Measurements from ENCODE around the gene SLC39A10. TPM values are rescaled to one million over a fixed set of nuclear protein-coding genes. Genes with fewer than 3 reads are reported as not detected.
"Not testable (repeated sequence)": the region's sequence is repeated elsewhere in the genome, so short reads cannot be mapped to it uniquely, and the experiment has no call there.

The SLC39A10 gene
- total RNA-seq, 1 experiment from 2014 or later: 167 TPM

- no peak for TF ChIP-seq JAZF1 (CRISPR knock-in tag; IDR thresholded peaks at IDR 0.05)
Measured at GRCh38 chr2:195639959-195640358, 17.1 kb upstream of the SLC39A10 start (continued).

- DNase-seq (ENCODE audit: low spot score): no peak
- POLR2A ChIA-PET: no interaction called here
- peaks cover 37% of the 10 kb centered on the region for H3K4me1 Mint-ChIP-seq
- TF ChIP-seq SP1 (CRISPR knock-in tag; conservative IDR thresholded peaks at IDR 0.05) (no peak), NR3C1 (CRISPR knock-in tag; conservative IDR thresholded peaks at IDR 0.05; ENCODE audit: low read depth) (no peak), JUN (CRISPR knock-in tag; IDR thresholded peaks at IDR 0.05) (no peak), TEAD4 (CRISPR knock-in tag; IDR thresholded peaks at IDR 0.05) (no peak), MAX (CRISPR knock-in tag; IDR thresholded peaks at IDR 0.05) (no peak)
- CTCF ChIA-PET: no interaction called here
- peaks cover 12% of the 10 kb centered on the region for H3K36me3 Mint-ChIP-seq
- H3K27me3 Mint-ChIP-seq (ENCODE audit: low read depth): no peaks in the 10 kb centered on the region; the same call in 1 of the 2 replicates
- peak overlapping the region; percentile 78 for H3K27ac Mint-ChIP-seq
- no peak overlapping the region for H3K4me3 Mint-ChIP-seq
- H3K9me3 Mint-ChIP-seq: peaks cover 4% of the 10 kb centered on the region
- ATAC-seq: no peak
Measured at GRCh38 chr2:195642027-195642678, 14.9 kb upstream of the SLC39A10 start.

- peaks cover 3% of the 10 kb centered on the region for H3K9me3 Mint-ChIP-seq
- TF ChIP-seq ZNF416 (CRISPR knock-in tag; IDR thresholded peaks at IDR 0.05): no peak
- no peak overlapping the region for H3K27ac Mint-ChIP-seq
- ChIA-PET POLR2A (no interaction called here), CTCF (no interaction called here)
- H3K27me3 Mint-ChIP-seq (ENCODE audit: low read depth): no peaks in the 10 kb centered on the region; the same call in 1 of the 2 replicates
- no peak overlapping the region for H3K4me3 Mint-ChIP-seq
- H3K4me1 Mint-ChIP-seq: peaks cover 37% of the 10 kb centered on the region
- no peak for ATAC-seq
- peaks cover 10% of the 10 kb centered on the region for H3K36me3 Mint-ChIP-seq
- no peak for DNase-seq (ENCODE audit: low spot score)
Measured at GRCh38 chr2:195642679-195643068, 14.4 kb upstream of the SLC39A10 start.

- not testable (repeated sequence) for H3K9me3 Mint-ChIP-seq; H3K36me3 Mint-ChIP-seq; DNase-seq (ENCODE audit: low spot score); H3K27me3 Mint-ChIP-seq (ENCODE audit: low read depth); H3K4me3 Mint-ChIP-seq; ATAC-seq; H3K27ac Mint-ChIP-seq
- POLR2A ChIA-PET: interaction anchor here (0.7 kb wide), 1 partner anchor 204 kb away, joined by 3 read pairs; no protein-coding TSS in a partner anchor
- CTCF ChIA-PET: interaction anchor here (0.6 to 1.2 kb wide), 2 partner anchors 16 to 69 kb away, joined by 3 read pairs; no protein-coding TSS in a partner anchor
- H3K4me1 Mint-ChIP-seq: peaks cover 41% of the 10 kb centered on the region
Measured at GRCh38 chr2:195644708-195645107, 12.3 kb upstream of the SLC39A10 start.

- no peak for TF ChIP-seq CREB1 (CRISPR knock-in tag; IDR thresholded peaks at IDR 0.05)
- TF ChIP-seq PRDM15 (CRISPR knock-in tag; IDR thresholded peaks at IDR 0.05): no peak
- Mint-ChIP-seq H3K36me3 (no peaks in the 10 kb centered on the region), H3K27me3 (ENCODE audit: low read depth) (no peaks in the 10 kb centered on the region; the same call in 1 of the 2 replicates), H3K9me3 (no peaks in the 10 kb centered on the region), H3K4me1 (peaks cover 47% of the 10 kb centered on the region), H3K27ac (no peak overlapping the region; the same call in 1 of the 2 replicates), H3K4me3 (no peak overlapping the region)
- ChIA-PET CTCF (interaction anchor here (1.2 to 1.9 kb wide), 2 partner anchors 11 to 423 kb away, joined by 3 to 7 read pairs; partner anchors contain the start of genes DNAH7 and SLC39A10), POLR2A (interaction anchor here (2.1 kb wide), 1 partner anchor 11 kb away, joined by 10 read pairs; the partner anchor contains the start of gene SLC39A10)
- no peak for DNase-seq (ENCODE audit: low spot score)
- no peak for ATAC-seq
Measured at GRCh38 chr2:195645413-195645812, 11.6 kb upstream of the SLC39A10 start.

- no peaks in the 10 kb centered on the region; the same call in 1 of the 2 replicates for H3K27me3 Mint-ChIP-seq (ENCODE audit: low read depth)
- ChIA-PET POLR2A (interaction anchor here (1.2 to 2.1 kb wide), 2 partner anchors 10 to 19 kb away, joined by 3 to 10 read pairs; partner anchors contain the start of gene SLC39A10), CTCF (interaction anchor here (0.5 to 1.9 kb wide), 5 partner anchors 10 to 422 kb away, joined by 3 to 7 read pairs (median 3); partner anchors contain the start of genes DNAH7 and SLC39A10)
- DNase-seq (ENCODE audit: low spot score): peak; percentile 49
- ATAC-seq: peak; percentile 65
- TF ChIP-seq CREB1 (CRISPR knock-in tag; IDR thresholded peaks at IDR 0.05) (no peak), MAX (CRISPR knock-in tag; IDR thresholded peaks at IDR 0.05) (no peak)
- H3K36me3 Mint-ChIP-seq: no peaks in the 10 kb centered on the region
- peaks cover 44% of the 10 kb centered on the region for H3K4me1 Mint-ChIP-seq
- H3K9me3 Mint-ChIP-seq: no peaks in the 10 kb centered on the region
- peak overlapping the region; percentile 43; the same call in 1 of the 2 replicates for H3K4me3 Mint-ChIP-seq
- H3K27ac Mint-ChIP-seq: peak overlapping the region; percentile 99
Measured at GRCh38 chr2:195646424-195646823, 10.6 kb upstream of the SLC39A10 start.
